Measurements from ENCODE around the gene IL15RA. TPM values are rescaled to one million over a fixed set of nuclear protein-coding genes. Genes with fewer than 3 reads are reported as not detected.

The IL15RA gene
- total and polyA plus RNA-seq, 2 donors from 2014 or later, result 6.8 to 13.9 TPM

GRCh38 chr10:6009150-6009549 is 31.8 kb upstream of the IL15RA start:
- Histone ChIP-seq H3K4me1 (ENCODE audit: control insufficient read depth in 2 of 3, insufficient read depth in 2 of 3, low read depth in 1 of 3, low read length in 3 of 3) (no peaks in the 10 kb centered on the region), H3K36me3 (ENCODE audit: control insufficient read depth in 2 of 3, insufficient read depth in 3 of 3, low read length in 3 of 3) (no peaks in the 10 kb centered on the region), H3K4me3 (ENCODE audit: low read length in 3 of 3) (no peak overlapping the region), H3K9ac (ENCODE audit: low read length in 3 of 3) (no peak overlapping the region), H3K27ac (ENCODE audit: low read depth in 2 of 2, low read length in 2 of 2) (no peak overlapping the region), H3K27me3 (ENCODE audit: control insufficient read depth, insufficient read depth, low read length) (no peaks in the 10 kb centered on the region), H3K9me3 (ENCODE audit: control insufficient read depth in 2 of 3, insufficient read depth in 1 of 3, low read length in 3 of 3) (peaks cover 0 to 10% (median 0%) of the 10 kb centered on the region in 3 donors)
- DNase-seq (no peak), FAIRE-seq (no peak)
- TF ChIP-seq CTCF (IDR thresholded peaks at IDR 0.05; ENCODE audit: borderline replicate concordance, extremely low read depth, insufficient read depth), result no peak
- intact Hi-C loops (cut with DNase I), result no loop called here

DNA sequence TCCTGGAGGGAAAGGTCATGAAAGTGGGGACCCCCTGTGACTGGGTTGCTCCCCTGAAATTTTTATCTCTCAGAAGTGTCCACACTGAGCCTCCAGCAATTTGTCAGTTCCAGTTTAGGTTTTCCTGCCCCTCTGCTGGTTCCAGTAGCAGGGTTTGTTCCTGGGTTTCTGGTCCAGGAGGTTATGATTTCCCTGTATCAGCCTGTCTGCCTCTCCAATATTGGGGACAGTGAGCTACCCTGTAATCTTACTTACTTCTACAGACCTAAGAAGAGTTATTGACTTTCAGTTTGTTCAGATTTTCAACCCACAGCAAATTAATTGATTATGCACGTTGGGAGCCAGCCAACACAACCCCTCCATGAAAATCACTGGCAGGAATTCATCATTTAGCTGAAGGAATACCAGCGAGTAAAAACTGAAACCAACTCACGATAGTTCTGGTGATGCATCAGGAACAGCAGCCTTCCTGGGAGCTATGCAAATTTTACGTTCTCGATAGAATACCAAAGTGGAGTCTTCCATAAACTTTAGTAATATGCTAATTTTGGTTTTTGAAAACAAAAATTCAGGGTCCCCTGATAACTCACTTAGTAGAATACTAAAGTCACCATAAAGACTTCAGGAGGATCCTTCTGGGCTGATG is 31.3 kb upstream of the IL15RA start:
- Histone ChIP-seq H3K4me3 (ENCODE audit: low read length in 3 of 3) (no peak overlapping the region), H3K9ac (ENCODE audit: low read length in 3 of 3) (no peak overlapping the region)
- FAIRE-seq, result no peak

GRCh38 chr10:6006991-6007390 is 29.6 kb upstream of the IL15RA start:
- Histone ChIP-seq H3K27ac (ENCODE audit: low read depth in 2 of 2, low read length in 2 of 2) (no peak overlapping the region), H3K9ac (ENCODE audit: low read length in 3 of 3) (no peak overlapping the region), H3K27me3 (ENCODE audit: control insufficient read depth, insufficient read depth, low read length) (no peaks in the 10 kb centered on the region), H3K36me3 (ENCODE audit: control insufficient read depth in 2 of 3, insufficient read depth in 3 of 3, low read length in 3 of 3) (no peaks in the 10 kb centered on the region), H3K4me1 (ENCODE audit: control insufficient read depth in 2 of 3, insufficient read depth in 2 of 3, low read depth in 1 of 3, low read length in 3 of 3) (no peaks in the 10 kb centered on the region), H3K9me3 (ENCODE audit: control insufficient read depth in 2 of 3, insufficient read depth in 1 of 3, low read length in 3 of 3) (peaks cover 0 to 10% (median 0%) of the 10 kb centered on the region in 3 donors), H3K4me3 (ENCODE audit: low read length in 3 of 3) (no peak overlapping the region)
- intact Hi-C loops (cut with DNase I), result no loop called here
- no peak for DNase-seq
- TF ChIP-seq CTCF (IDR thresholded peaks at IDR 0.05; ENCODE audit: borderline replicate concordance, extremely low read depth, insufficient read depth), result no peak
- FAIRE-seq, result no peak

More for the DNA sequence above, 31.3 kb upstream of the IL15RA start:
- no peaks in the 10 kb centered on the region for H3K36me3 ChIP-seq (ENCODE audit: control insufficient read depth in 2 of 3, insufficient read depth in 3 of 3, low read length in 3 of 3)
- no peaks in the 10 kb centered on the region for H3K4me1 ChIP-seq (ENCODE audit: control insufficient read depth in 2 of 3, insufficient read depth in 2 of 3, low read depth in 1 of 3, low read length in 3 of 3)
- DNase-seq, result no peak
- no peak for TF ChIP-seq CTCF (IDR thresholded peaks at IDR 0.05; ENCODE audit: borderline replicate concordance, extremely low read depth, insufficient read depth)
- H3K27ac ChIP-seq (ENCODE audit: low read depth in 2 of 2, low read length in 2 of 2), result no peak overlapping the region
- no peaks in the 10 kb centered on the region for H3K27me3 ChIP-seq (ENCODE audit: control insufficient read depth, insufficient read depth, low read length)
- H3K9me3 ChIP-seq (ENCODE audit: control insufficient read depth in 2 of 3, insufficient read depth in 1 of 3, low read length in 3 of 3), result peaks cover 0 to 10% (median 0%) of the 10 kb centered on the region in 3 donors
- intact Hi-C loops (cut with DNase I), result no loop called here

GRCh38 chr10:6006546-6006945 is 29.2 kb upstream of the IL15RA start:
- Histone ChIP-seq H3K27ac (ENCODE audit: low read depth in 2 of 2, low read length in 2 of 2) (no peak overlapping the region), H3K36me3 (ENCODE audit: control insufficient read depth in 2 of 3, insufficient read depth in 3 of 3, low read length in 3 of 3) (no peaks in the 10 kb centered on the region), H3K4me1 (ENCODE audit: control insufficient read depth in 2 of 3, insufficient read depth in 2 of 3, low read depth in 1 of 3, low read length in 3 of 3) (no peaks in the 10 kb centered on the region), H3K4me3 (ENCODE audit: low read length in 3 of 3) (no peak overlapping the region), H3K9me3 (ENCODE audit: control insufficient read depth in 2 of 3, insufficient read depth in 1 of 3, low read length in 3 of 3) (peaks cover 0 to 10% (median 0%) of the 10 kb centered on the region in 3 donors), H3K9ac (ENCODE audit: low read length in 3 of 3) (no peak overlapping the region), H3K27me3 (ENCODE audit: control insufficient read depth, insufficient read depth, low read length) (no peaks in the 10 kb centered on the region)
- intact Hi-C loops (cut with DNase I), result no loop called here
- DNase-seq (no peak), FAIRE-seq (no peak)
- no peak for TF ChIP-seq CTCF (IDR thresholded peaks at IDR 0.05; ENCODE audit: borderline replicate concordance, extremely low read depth, insufficient read depth)
